Measurements from ENCODE around the gene RPL29. TPM values are rescaled to one million over a fixed set of nuclear protein-coding genes. Genes with fewer than 3 reads are reported as not detected.

The RPL29 gene
- total RNA-seq, 2 experiments from 2014 or later, result 1,502 to 1,507 TPM

- H3K36me3 Mint-ChIP-seq, result peaks cover 6% of the 10 kb centered on the region
- no peaks in the 10 kb centered on the region for H3K9me3 Mint-ChIP-seq
- no peak overlapping the region for H3K4me3 Mint-ChIP-seq
- H3K27me3 Mint-ChIP-seq, result peaks cover 6% of the 10 kb centered on the region
- DNase-seq, result no peak
- no peak overlapping the region for H3K27ac Mint-ChIP-seq
- ChIA-PET CTCF (interaction anchor here (1.6 kb wide), 1 partner anchor 15 kb away, joined by 6 read pairs; the partner anchor contains the start of genes ABHD14A and ABHD14B), POLR2A (no interaction called here)
- H3K4me1 Mint-ChIP-seq (ENCODE audit: low read depth), result peaks cover 2% of the 10 kb centered on the region
- intact Hi-C loops (cut with micrococcal nuclease), result no loop called here
Observed at GRCh38 chr3:51959651-51960050, 36.0 kb downstream of the RPL29 start.

GRCh38 chr3:51958603-51959521 is 36.8 kb downstream of the RPL29 start:
- Mint-ChIP-seq H3K36me3 (peaks cover 6% of the 10 kb centered on the region), H3K27ac (no peak overlapping the region), H3K4me1 (ENCODE audit: low read depth) (peaks cover 2% of the 10 kb centered on the region), H3K27me3 (peaks cover 13% of the 10 kb centered on the region), H3K9me3 (no peaks in the 10 kb centered on the region), H3K4me3 (no peak overlapping the region)
- CTCF ChIA-PET, result interaction anchor here (1.0 to 1.6 kb wide), 3 partner anchors 15 to 24 kb away, joined by 4 to 7 read pairs (median 6); partner anchors contain the start of genes ABHD14A, ABHD14B, ACY1 and PARP3
- POLR2A ChIA-PET, result no interaction called here
- DNase-seq, result no peak
- intact Hi-C loops (cut with micrococcal nuclease), result no loop called here

GRCh38 chr3:51957520-51958205 is 38.0 kb downstream of the RPL29 start:
- H3K27ac Mint-ChIP-seq, result no peak overlapping the region
- DNase-seq, result no peak
- H3K27me3 Mint-ChIP-seq, result peaks cover 17% of the 10 kb centered on the region
- intact Hi-C loops (cut with micrococcal nuclease), result no loop called here
- H3K36me3 Mint-ChIP-seq, result peaks cover 6% of the 10 kb centered on the region
- H3K4me3 Mint-ChIP-seq, result no peak overlapping the region
- H3K9me3 Mint-ChIP-seq, result no peaks in the 10 kb centered on the region
- ChIA-PET POLR2A (no interaction called here), CTCF (interaction anchor here (0.6 to 1.6 kb wide), 4 partner anchors 16 to 25 kb away, joined by 3 to 7 read pairs (median 5); partner anchors contain the start of genes ABHD14A, ABHD14B, ACY1 and PARP3)
- peaks cover 2% of the 10 kb centered on the region for H3K4me1 Mint-ChIP-seq (ENCODE audit: low read depth)

- H3K27me3 Mint-ChIP-seq, result peaks cover 17% of the 10 kb centered on the region
- no peaks in the 10 kb centered on the region for H3K9me3 Mint-ChIP-seq
- peak overlapping the region; percentile 16 for H3K4me3 Mint-ChIP-seq
- ChIA-PET CTCF (no interaction called here), POLR2A (interaction anchor here (0.5 kb wide), 1 partner anchor 36 kb away, joined by 4 read pairs; no protein-coding TSS in a partner anchor)
- H3K36me3 Mint-ChIP-seq, result peaks cover 6% of the 10 kb centered on the region
- DNase-seq, result peak; percentile 55
- intact Hi-C loops (cut with micrococcal nuclease), result no loop called here
- H3K4me1 Mint-ChIP-seq (ENCODE audit: low read depth), result peaks cover 2% of the 10 kb centered on the region
- no peak overlapping the region for H3K27ac Mint-ChIP-seq
Observed at GRCh38 chr3:51955893-51956770, 39.6 kb downstream of the RPL29 start.

GRCh38 chr3:51955175-51955892 is 40.4 kb downstream of the RPL29 start, which contains the start of gene GPR62:
GPR62 (plus strand) TSS chr3:51955381; CDS start chr3:51955653, 272 bp downstream.
- ChIA-PET CTCF (interaction anchor here (1.8 to 2.0 kb wide), 2 partner anchors 12 to 18 kb away, joined by 7 to 9 read pairs; partner anchors contain the start of genes ABHD14B and PARP3), POLR2A (interaction anchor here (0.5 kb wide), 1 partner anchor 37 kb away, joined by 4 read pairs; no protein-coding TSS in a partner anchor)
- Mint-ChIP-seq H3K9me3 (no peaks in the 10 kb centered on the region), H3K4me3 (peak within 1 kb of the TSS; percentile 16), H3K27me3 (peaks cover 17% of the 10 kb centered on the region), H3K4me1 (ENCODE audit: low read depth) (peaks cover 2% of the 10 kb centered on the region), H3K36me3 (peaks cover 4% of the 10 kb centered on the region), H3K27ac (no peak within 1 kb of the TSS)
- intact Hi-C loops (cut with micrococcal nuclease), result no loop called here
- no peak for DNase-seq

- Mint-ChIP-seq H3K4me3 (no peak overlapping the region), H3K27ac (no peak overlapping the region), H3K27me3 (peaks cover 17% of the 10 kb centered on the region), H3K9me3 (no peaks in the 10 kb centered on the region), H3K4me1 (ENCODE audit: low read depth) (peaks cover 2% of the 10 kb centered on the region), H3K36me3 (peaks cover 4% of the 10 kb centered on the region)
- ChIA-PET CTCF (interaction anchor here (1.0 to 2.0 kb wide), 5 partner anchors 10 to 19 kb away, joined by 3 to 9 read pairs (median 4); partner anchors contain the start of genes ABHD14B, PARP3 and RRP9), POLR2A (no interaction called here)
- intact Hi-C loops (cut with micrococcal nuclease), result no loop called here
- DNase-seq, result no peak
Observed at GRCh38 chr3:51954713-51955112, 41.0 kb downstream of the RPL29 start.

GRCh38 chr3:51954105-51954504 is 41.6 kb downstream of the RPL29 start:
- Mint-ChIP-seq H3K27ac (no peak overlapping the region), H3K36me3 (peaks cover 4% of the 10 kb centered on the region), H3K4me1 (ENCODE audit: low read depth) (peaks cover 2% of the 10 kb centered on the region), H3K4me3 (no peak overlapping the region), H3K27me3 (peaks cover 17% of the 10 kb centered on the region), H3K9me3 (no peaks in the 10 kb centered on the region)
- ChIA-PET CTCF (interaction anchor here (1.0 to 2.0 kb wide), 5 partner anchors 9 to 20 kb away, joined by 3 to 9 read pairs (median 4); partner anchors contain the start of genes ABHD14B, PARP3 and RRP9), POLR2A (no interaction called here)
- intact Hi-C loops (cut with micrococcal nuclease), result no loop called here
- no peak for DNase-seq

- H3K4me3 Mint-ChIP-seq, result no peak overlapping the region
- CTCF ChIA-PET, result interaction anchor here (1.0 to 2.0 kb wide), 6 partner anchors 8 to 20 kb away, joined by 3 to 9 read pairs (median 6); partner anchors contain the start of genes ABHD14B, PARP3 and RRP9
- POLR2A ChIA-PET, result no interaction called here
- H3K27me3 Mint-ChIP-seq, result peaks cover 17% of the 10 kb centered on the region
- H3K9me3 Mint-ChIP-seq, result no peaks in the 10 kb centered on the region
- intact Hi-C loops (cut with micrococcal nuclease), result no loop called here
- no peak for DNase-seq
- H3K4me1 Mint-ChIP-seq (ENCODE audit: low read depth), result peaks cover 2% of the 10 kb centered on the region
- H3K36me3 Mint-ChIP-seq, result peaks cover 4% of the 10 kb centered on the region
- H3K27ac Mint-ChIP-seq, result no peak overlapping the region
Observed at GRCh38 chr3:51953445-51953844, 42.2 kb downstream of the RPL29 start.

- H3K9me3 Mint-ChIP-seq, result no peaks in the 10 kb centered on the region
Observed at GRCh38 chr3:51950899-51951298, 44.8 kb downstream of the RPL29 start.

GRCh38 chr3:51949121-51949520 is 46.6 kb downstream of the RPL29 start:
- Mint-ChIP-seq H3K27ac (no peak overlapping the region), H3K36me3 (no peaks in the 10 kb centered on the region), H3K27me3 (peaks cover 6% of the 10 kb centered on the region), H3K4me1 (ENCODE audit: low read depth) (no peaks in the 10 kb centered on the region), H3K9me3 (no peaks in the 10 kb centered on the region), H3K4me3 (no peak overlapping the region)
- DNase-seq, result no peak
- CTCF ChIA-PET, result no interaction called here
- intact Hi-C loops (cut with micrococcal nuclease), result loop anchor here (10.0 kb wide), 1 partner anchor 274 kb away; the partner anchor contains the start of gene TEX264
- POLR2A ChIA-PET, result no interaction called here

More at GRCh38 chr3:51950899-51951298, 44.8 kb downstream of the RPL29 start:
- no peak overlapping the region for H3K27ac Mint-ChIP-seq
- peaks cover 17% of the 10 kb centered on the region for H3K27me3 Mint-ChIP-seq
- intact Hi-C loops (cut with micrococcal nuclease), result no loop called here
- H3K4me1 Mint-ChIP-seq (ENCODE audit: low read depth), result peaks cover 2% of the 10 kb centered on the region
- H3K36me3 Mint-ChIP-seq, result no peaks in the 10 kb centered on the region
- CTCF ChIA-PET, result interaction anchor here (1.2 to 1.9 kb wide), 2 partner anchors 8 to 10 kb away, joined by 3 to 8 read pairs; partner anchors contain the start of gene RRP9
- DNase-seq, result no peak
- no peak overlapping the region for H3K4me3 Mint-ChIP-seq
- POLR2A ChIA-PET, result no interaction called here

All from activated CD4-positive, alpha-beta memory T cell treated with anti-CD3 and anti-CD28 coated beads for 36 hours (primary cell).